HG03558 (cell line): ENCODE measurements around the gene BTG4.

Experiments
- ATAC-seq: cut with Tn5 transposase; IDR thresholded peaks from one replicate; pipeline ENCODE4 v1.9.1; 2021; ENCODE audit warnings: moderate number of reproducible peaks; ENCODE audit not compliant: unreplicated experiment; ENCODE audit errors: extremely low read depth

BTG4 gene

GRCh38 chr11:111502611-111503010, 9.6 kb downstream of the BTG4 start:
- ATAC-seq: no peak

GRCh38 chr11:111500481-111500880, 11.7 kb downstream of the BTG4 start:
- no peak for ATAC-seq

GRCh38 chr11:111499483-111499882, 12.7 kb downstream of the BTG4 start:
- ATAC-seq: no peak

GRCh38 chr11:111494040-111494439, 18.1 kb downstream of the BTG4 start:
- no peak for ATAC-seq

GRCh38 chr11:111490496-111490895, 21.7 kb downstream of the BTG4 start:
- no peak for ATAC-seq

GRCh38 chr11:111483431-111483830, 28.8 kb downstream of the BTG4 start:
- ATAC-seq: no peak

GRCh38 chr11:111479666-111480065, 32.5 kb downstream of the BTG4 start:
- no peak for ATAC-seq

- ATAC-seq: no peak
These were observed 34.3 kb downstream of the BTG4 start for GRCh38 chr11:111477898-111478297.

- no peak for ATAC-seq
These were observed 35.2 kb downstream of the BTG4 start for GRCh38 chr11:111476956-111477355.

GRCh38 chr11:111476366-111476765, 35.8 kb downstream of the BTG4 start:
- no peak for ATAC-seq

GRCh38 chr11:111474432-111474831, 37.8 kb downstream of the BTG4 start:
- ATAC-seq: no peak

- no peak for ATAC-seq
These were observed 40.0 kb downstream of the BTG4 start for GRCh38 chr11:111472228-111472627.

- no peak for ATAC-seq
These were observed 43.0 kb downstream of the BTG4 start for GRCh38 chr11:111469200-111469599.

GRCh38 chr11:111466615-111467014, 45.6 kb downstream of the BTG4 start:
- ATAC-seq: no peak

GRCh38 chr11:111465400-111465799, 46.8 kb downstream of the BTG4 start:
- no peak for ATAC-seq

GRCh38 chr11:111463276-111463675, 48.9 kb downstream of the BTG4 start:
- no peak for ATAC-seq

GRCh38 chr11:111462329-111462728, 49.9 kb downstream of the BTG4 start:
- no peak for ATAC-seq

GRCh38 chr11:111461460-111462235, 50.5 kb downstream of the BTG4 start:
- no peak for ATAC-seq

- ATAC-seq: no peak
These were observed 51.3 kb downstream of the BTG4 start for GRCh38 chr11:111460856-111461255.

GRCh38 chr11:111460340-111460739, 51.8 kb downstream of the BTG4 start:
- no peak for ATAC-seq

GRCh38 chr11:111459506-111460270, 52.5 kb downstream of the BTG4 start:
- ATAC-seq: no peak
